ENCODE measurements around the gene NOCT. TPM values are rescaled to one million over a fixed set of nuclear protein-coding genes. Genes with fewer than 3 reads are reported as not detected.

NOCT gene
- total and polyA plus RNA-seq, 10 donors, result 0.37 to 12.4 (median 4.1) TPM

- no peak overlapping the region for H3K4me3 ChIP-seq
- H3K4me1 ChIP-seq, result peaks cover 3 to 33% (median 18%) of the 10 kb centered on the region in 6 donors
- H3K27me3 ChIP-seq (replicated peaks in 1 of 7), result no peaks in the 10 kb centered on the region
- TF ChIP-seq POLR2AphosphoS5 (IDR thresholded peaks at IDR 0.05) (no peak), POLR2A (IDR thresholded peaks at IDR 0.05) (no peak), CTCF (IDR thresholded peaks at IDR 0.05 in 8 of 11, conservative IDR thresholded peaks at IDR 0.05 in 3 of 11) (no peak)
- H3K9me3 ChIP-seq, result no peaks in the 10 kb centered on the region
- DNase-seq, result no peak
- intact Hi-C loops (cut with DNase I; ENCODE audit: low total_unique reads), result no loop called here
- 82 to 93% (median 86%) methylated on average over 4 of the region's 4 CpGs for WGBS, 5 donors
- H3K27ac ChIP-seq, result no peak overlapping the region
- no peaks in the 10 kb centered on the region for H3K36me3 ChIP-seq
These were observed 40.4 kb upstream of the NOCT start for GRCh38 chr4:138975225-138975624.

GRCh38 chr4:138976526-138976925, 39.1 kb upstream of the NOCT start:
- Histone ChIP-seq H3K36me3 (no peaks in the 10 kb centered on the region), H3K4me1 (peaks cover 3 to 39% (median 23%) of the 10 kb centered on the region in 6 donors), H3K9me3 (no peaks in the 10 kb centered on the region), H3K4me3 (no peak overlapping the region), H3K27ac (peak overlapping the region in 2 of 8 donors; percentile 71 to 77), H3K27me3 (replicated peaks in 1 of 7) (no peaks in the 10 kb centered on the region)
- no peak for DNase-seq
- intact Hi-C loops (cut with DNase I; ENCODE audit: low total_unique reads), result no loop called here
- TF ChIP-seq POLR2A (IDR thresholded peaks at IDR 0.05) (no peak), POLR2AphosphoS5 (IDR thresholded peaks at IDR 0.05) (no peak), CTCF (IDR thresholded peaks at IDR 0.05 in 8 of 11, conservative IDR thresholded peaks at IDR 0.05 in 3 of 11) (no peak)

- no peaks in the 10 kb centered on the region for H3K36me3 ChIP-seq
- H3K27ac ChIP-seq, result peak overlapping the region in 7 of 8 donors; percentile 16 to 77 (median 54)
- no peak for DNase-seq
- 27 to 37% (median 30%) methylated on average over 6 of the region's 6 CpGs for WGBS, 5 donors
- H3K27me3 ChIP-seq (replicated peaks in 1 of 7), result no peaks in the 10 kb centered on the region
- intact Hi-C loops (cut with DNase I; ENCODE audit: low total_unique reads), result no loop called here
- H3K4me3 ChIP-seq, result no peak overlapping the region
- TF ChIP-seq POLR2AphosphoS5 (IDR thresholded peaks at IDR 0.05) (peak in 1 of 3 donors; percentile 81), CTCF (IDR thresholded peaks at IDR 0.05 in 8 of 11, conservative IDR thresholded peaks at IDR 0.05 in 3 of 11) (no peak), POLR2A (IDR thresholded peaks at IDR 0.05) (peak in 1 of 3 donors; percentile 28)
- peaks cover 3 to 49% (median 31%) of the 10 kb centered on the region in 6 donors for H3K4me1 ChIP-seq
- no peaks in the 10 kb centered on the region for H3K9me3 ChIP-seq
These were observed 38.1 kb upstream of the NOCT start for GRCh38 chr4:138977524-138977923.

GRCh38 chr4:138978028-138978585, 37.5 kb upstream of the NOCT start:
- Histone ChIP-seq H3K27me3 (replicated peaks in 1 of 7) (no peaks in the 10 kb centered on the region), H3K36me3 (no peaks in the 10 kb centered on the region), H3K9me3 (no peaks in the 10 kb centered on the region), H3K4me1 (peaks cover 3 to 54% (median 33%) of the 10 kb centered on the region in 6 donors), H3K4me3 (no peak overlapping the region), H3K27ac (peak overlapping the region; percentile 7 to 77 (median 48))
- DNase-seq, result no peak
- intact Hi-C loops (cut with DNase I; ENCODE audit: low total_unique reads), result no loop called here
- TF ChIP-seq CTCF (IDR thresholded peaks at IDR 0.05 in 8 of 11, conservative IDR thresholded peaks at IDR 0.05 in 3 of 11), result no peak
- TF ChIP-seq POLR2AphosphoS5 (IDR thresholded peaks at IDR 0.05), result no peak
- no peak for TF ChIP-seq POLR2A (IDR thresholded peaks at IDR 0.05)
- WGBS, 5 donors, result 87 to 93% (median 91%) methylated on average over 5 of the region's 5 CpGs

All from spleen (tissue), 11 donors.